WERI-Rb-1 (cell line): ENCODE measurements around the gene LRCH1.

Experiments used
- DNase-seq: peaks from one replicate; pipeline ENCODE4 v3.0.0-alpha.2; 2020
- H3K27ac ChIP-seq: fragments of 250-450 bp; sonication (Bioruptor Pico); 2 replicates; pipeline ENCODE4 v1.5.1; 2020; ENCODE audit warnings: mild to moderate bottlenecking, moderate library complexity
- H3K27me3 ChIP-seq: fragments of 250-450 bp; sonication (Bioruptor Pico); 2 replicates; pipeline ENCODE4 v1.5.1; 2021; ENCODE audit warnings: mild to moderate bottlenecking, low read depth, moderate library complexity; ENCODE audit not compliant: insufficient read depth, severe bottlenecking
- H3K36me3 ChIP-seq: fragments of 250-450 bp; sonication (Bioruptor Pico); 2 replicates; pipeline ENCODE4 v1.5.1; 2020; ENCODE audit warnings: mild to moderate bottlenecking, moderate library complexity
- H3K4me3 ChIP-seq: 2 replicates; pipeline ENCODE4 v1.5.1; 2011; ENCODE audit warnings: low read depth, mild to moderate bottlenecking, control low read depth, low read length
- H3K9me3 ChIP-seq: fragments of 250-450 bp; sonication (Bioruptor Pico); 2 replicates; pipeline ENCODE4 v1.5.1; 2021; ENCODE audit warnings: mild to moderate bottlenecking, moderate library complexity; ENCODE audit not compliant: severe bottlenecking
- CTCF ChIP-seq: IDR thresholded peaks from 2 replicates; pipeline ENCODE4 v1.5.1; 2011; ENCODE audit warnings: low read depth, mild to moderate bottlenecking, control low read depth, inconsistent platforms, low read length

Gene LRCH1

GRCh38 chr13:46559272-46559805, 6.4 kb downstream of the LRCH1 start:
- Histone ChIP-seq H3K4me3 (no peak overlapping the region), H3K36me3 (peaks cover 27% of the 10 kb centered on the region), H3K27me3 (no peaks in the 10 kb centered on the region), H3K9me3 (no peaks in the 10 kb centered on the region), H3K27ac (no peak overlapping the region)
- DNase-seq: no peak
- TF ChIP-seq CTCF: no peak

- no peak for TF ChIP-seq CTCF
- peaks cover 27% of the 10 kb centered on the region for H3K36me3 ChIP-seq
- no peak overlapping the region for H3K27ac ChIP-seq
- H3K9me3 ChIP-seq: no peaks in the 10 kb centered on the region
- no peaks in the 10 kb centered on the region for H3K27me3 ChIP-seq
- H3K4me3 ChIP-seq: no peak overlapping the region
- DNase-seq: no peak
Measured at GRCh38 chr13:46560778-46561177, 7.8 kb downstream of the LRCH1 start.

- DNase-seq: no peak
- peaks cover 27% of the 10 kb centered on the region for H3K36me3 ChIP-seq
- no peak overlapping the region for H3K4me3 ChIP-seq
- H3K9me3 ChIP-seq: no peaks in the 10 kb centered on the region
- H3K27ac ChIP-seq: no peak overlapping the region
- no peaks in the 10 kb centered on the region for H3K27me3 ChIP-seq
- no peak for TF ChIP-seq CTCF
Measured at GRCh38 chr13:46561286-46561685, 8.3 kb downstream of the LRCH1 start.

GRCh38 chr13:46561691-46562090, 8.7 kb downstream of the LRCH1 start:
- TF ChIP-seq CTCF: no peak
- H3K4me3 ChIP-seq: no peak overlapping the region
- no peaks in the 10 kb centered on the region for H3K9me3 ChIP-seq
- no peak for DNase-seq
- H3K27ac ChIP-seq: no peak overlapping the region
- peaks cover 27% of the 10 kb centered on the region for H3K36me3 ChIP-seq
- H3K27me3 ChIP-seq: no peaks in the 10 kb centered on the region

- TF ChIP-seq CTCF: no peak
- Histone ChIP-seq H3K4me3 (no peak overlapping the region), H3K36me3 (peaks cover 27% of the 10 kb centered on the region), H3K27ac (no peak overlapping the region), H3K9me3 (no peaks in the 10 kb centered on the region), H3K27me3 (no peaks in the 10 kb centered on the region)
- DNase-seq: no peak
Measured at GRCh38 chr13:46562152-46562551, 9.2 kb downstream of the LRCH1 start.

GRCh38 chr13:46562581-46562980, 9.6 kb downstream of the LRCH1 start:
- Histone ChIP-seq H3K4me3 (no peak overlapping the region), H3K9me3 (no peaks in the 10 kb centered on the region), H3K36me3 (peaks cover 27% of the 10 kb centered on the region), H3K27ac (no peak overlapping the region), H3K27me3 (no peaks in the 10 kb centered on the region)
- TF ChIP-seq CTCF: no peak
- DNase-seq: no peak
